Neural progenitor cell (in vitro differentiated cells): Measurements from ENCODE around the gene RECK. TPM values are rescaled to one million over a fixed set of nuclear protein-coding genes. Genes with fewer than 3 reads are reported as not detected.
A peak's percentile ranks its signal among the peaks of the same experiment; 100 is the strongest.

Experiments
- DNase-seq: peaks from one replicate; pipeline ENCODE4 v3.0.0-alpha.2; 2016; ENCODE audit warnings: low spot score
- H2AFZ ChIP-seq: fragments of 200-600 bp; sonication (generic); replicated peaks from 2 replicates; pipeline ENCODE4 v1.6.1; 2016; ENCODE audit warnings: antibody characterized with exemption
- H3F3A ChIP-seq: fragments of 200-600 bp; sonication (generic); 2 replicates; pipeline ENCODE4 v1.6.1; 2016; ENCODE audit warnings: antibody characterized with exemption, low read depth
- H3K27ac ChIP-seq: fragments of 200-600 bp; sonication (generic); 2 replicates; pipeline ENCODE4 v1.5.1; 2016; ENCODE audit warnings: mild to moderate bottlenecking
- H3K27me3 ChIP-seq: fragments of 200-600 bp; sonication (generic); 2 replicates; pipeline ENCODE4 v1.6.1; 2016; ENCODE audit warnings: mild to moderate bottlenecking, moderate library complexity
- H3K36me3 ChIP-seq: fragments of 200-600 bp; sonication (generic); 2 replicates; pipeline ENCODE4 v1.5.1; 2016
- H3K4me1 ChIP-seq: fragments of 200-600 bp; sonication (generic); 2 replicates; pipeline ENCODE4 v1.6.1; 2016; ENCODE audit warnings: mixed run types
- H3K4me2 ChIP-seq: fragments of 200-600 bp; sonication (generic); 2 replicates; pipeline ENCODE4 v1.6.1; 2016
- H3K4me3 ChIP-seq: fragments of 200-600 bp; sonication (generic); 2 replicates; pipeline ENCODE4 v1.5.1; 2016
- H3K79me2 ChIP-seq: fragments of 200-600 bp; sonication (generic); 2 replicates; pipeline ENCODE4 v1.6.1; 2016; ENCODE audit warnings: low read depth
- H3K9ac ChIP-seq: fragments of 200-600 bp; sonication (generic); 2 replicates; pipeline ENCODE4 v1.6.1; 2016
- H3K9me3 ChIP-seq: fragments of 200-600 bp; sonication (generic); 2 replicates; pipeline ENCODE4 v1.5.1; 2016; ENCODE audit warnings: low read depth
- H4K20me1 ChIP-seq: fragments of 200-600 bp; sonication (generic); 2 replicates; pipeline ENCODE4 v1.6.1; 2016; ENCODE audit warnings: low read depth
- H3K27ac Mint-ChIP-seq: 3 replicates; pipeline ENCODE4 v1.8.0; 2021; ENCODE audit warnings: mixed read lengths
- H3K27me3 Mint-ChIP-seq: 2 replicates; pipeline ENCODE4 v1.8.0; 2022; ENCODE audit warnings: low read depth, mild to moderate bottlenecking, inconsistent platforms, moderate library complexity, mixed read lengths; ENCODE audit not compliant: insufficient read depth
- H3K36me3 Mint-ChIP-seq: 3 replicates; pipeline ENCODE4 v1.8.0; 2021; ENCODE audit warnings: mixed read lengths
- H3K4me1 Mint-ChIP-seq: 3 replicates; pipeline ENCODE4 v1.8.0; 2021; ENCODE audit warnings: mixed read lengths
- H3K4me3 Mint-ChIP-seq: 3 replicates; pipeline ENCODE4 v1.8.0; 2021; ENCODE audit warnings: mild to moderate bottlenecking, moderate library complexity, mixed read lengths
- H3K9me3 Mint-ChIP-seq: 3 replicates; pipeline ENCODE4 v1.8.0; 2020; ENCODE audit warnings: mixed read lengths
- EZH2 ChIP-seq: fragments of 200-600 bp; sonication (generic); IDR thresholded peaks from 2 replicates; pipeline ENCODE4 v1.6.1; 2017; ENCODE audit warnings: antibody characterized with exemption, mild to moderate bottlenecking, moderate library complexity
- EZH2phosphoT487 ChIP-seq: fragments of 200-600 bp; sonication (generic); IDR thresholded peaks from 2 replicates; pipeline ENCODE4 v1.6.1; 2017; ENCODE audit warnings: antibody characterized with exemption
- total RNA-seq: library from RNA; depleted of rRNA; stranded (reverse); fragments of >200 nt; gene quantifications from 2 replicates; pipeline ENCODE4 v1.2.3, GENCODE V29; 2015; ENCODE audit warnings: low replicate concordance
- TF ChIP-seq, protein P1 (sequence below): fragments of 200-600 bp; sonication (generic); IDR thresholded peaks from 2 replicates; pipeline ENCODE4 v1.5.1; 2017; ENCODE audit warnings: antibody characterized with exemption, mild to moderate bottlenecking

The RECK gene
- total RNA-seq, 1 donor from 2014 or later, result 11.0 TPM

- no peaks in the 10 kb centered on the region for H3K27me3 ChIP-seq
- H2AFZ ChIP-seq, result no peak overlapping the region
- Mint-ChIP-seq H3K9me3 (peaks cover 12% of the 10 kb centered on the region), H3K36me3 (peaks cover 7% of the 10 kb centered on the region), H3K4me1 (peaks cover 35% of the 10 kb centered on the region), H3K27ac (peak overlapping the region; percentile 57), H3K27me3 (peaks cover 13% of the 10 kb centered on the region), H3K4me3 (no peak overlapping the region)
- H4K20me1 ChIP-seq, result no peaks in the 10 kb centered on the region
- H3K9me3 ChIP-seq, result no peaks in the 10 kb centered on the region
- H3K4me1 ChIP-seq, result peaks cover 20% of the 10 kb centered on the region
- H3K9ac ChIP-seq, result no peak overlapping the region
- TF ChIP-seq EZH2, result no peak
- TF ChIP-seq, protein P1, sequence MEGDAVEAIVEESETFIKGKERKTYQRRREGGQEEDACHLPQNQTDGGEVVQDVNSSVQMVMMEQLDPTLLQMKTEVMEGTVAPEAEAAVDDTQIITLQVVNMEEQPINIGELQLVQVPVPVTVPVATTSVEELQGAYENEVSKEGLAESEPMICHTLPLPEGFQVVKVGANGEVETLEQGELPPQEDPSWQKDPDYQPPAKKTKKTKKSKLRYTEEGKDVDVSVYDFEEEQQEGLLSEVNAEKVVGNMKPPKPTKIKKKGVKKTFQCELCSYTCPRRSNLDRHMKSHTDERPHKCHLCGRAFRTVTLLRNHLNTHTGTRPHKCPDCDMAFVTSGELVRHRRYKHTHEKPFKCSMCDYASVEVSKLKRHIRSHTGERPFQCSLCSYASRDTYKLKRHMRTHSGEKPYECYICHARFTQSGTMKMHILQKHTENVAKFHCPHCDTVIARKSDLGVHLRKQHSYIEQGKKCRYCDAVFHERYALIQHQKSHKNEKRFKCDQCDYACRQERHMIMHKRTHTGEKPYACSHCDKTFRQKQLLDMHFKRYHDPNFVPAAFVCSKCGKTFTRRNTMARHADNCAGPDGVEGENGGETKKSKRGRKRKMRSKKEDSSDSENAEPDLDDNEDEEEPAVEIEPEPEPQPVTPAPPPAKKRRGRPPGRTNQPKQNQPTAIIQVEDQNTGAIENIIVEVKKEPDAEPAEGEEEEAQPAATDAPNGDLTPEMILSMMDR, result no peak
- TF ChIP-seq EZH2phosphoT487, result no peak
- peaks cover 30% of the 10 kb centered on the region for H3F3A ChIP-seq
- H3K79me2 ChIP-seq, result no peaks in the 10 kb centered on the region
- no peak overlapping the region for H3K4me2 ChIP-seq
- no peak overlapping the region for H3K4me3 ChIP-seq
- no peaks in the 10 kb centered on the region for H3K36me3 ChIP-seq
- H3K27ac ChIP-seq, result no peak overlapping the region
- no peak for DNase-seq
These were observed 125.6 kb downstream of the RECK start for GRCh38 chr9:36162211-36162738.

DNA sequence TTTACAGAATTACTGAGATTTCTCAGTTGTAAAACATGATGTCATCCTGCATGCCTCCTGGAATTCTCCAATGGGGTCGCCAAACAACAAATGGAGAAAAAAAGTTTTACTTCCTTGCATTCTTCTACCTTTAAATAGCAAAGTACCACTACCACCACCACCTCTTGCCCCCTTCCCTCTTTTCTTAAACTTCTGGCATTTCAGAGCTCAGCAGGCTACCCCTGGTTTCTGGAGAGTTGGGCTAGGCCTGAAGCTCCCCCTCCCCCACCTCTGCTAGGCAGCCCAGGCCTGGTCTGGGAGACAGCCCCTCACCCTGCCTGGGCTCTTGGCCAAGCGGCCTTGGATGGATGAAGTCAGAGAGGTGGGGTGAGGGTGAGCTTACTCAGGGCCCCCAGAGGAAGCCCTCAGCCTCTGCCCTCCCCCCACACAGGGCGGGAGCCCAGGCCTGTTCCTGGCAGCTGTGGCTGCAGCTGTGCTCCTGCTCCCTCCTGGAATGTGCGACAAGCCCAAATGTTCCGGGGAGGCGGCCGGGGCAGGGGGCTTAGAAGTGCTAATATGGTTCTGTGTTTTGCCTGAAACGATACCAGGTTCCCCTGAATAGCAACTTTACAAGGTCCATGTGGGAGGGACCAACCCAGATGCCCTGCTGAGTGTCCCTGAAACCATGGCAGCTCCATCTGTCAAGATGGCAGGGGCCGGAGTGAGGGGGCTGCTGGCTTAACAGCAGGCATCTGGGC is 126.5 kb downstream of the RECK start:
- peaks cover 17% of the 10 kb centered on the region for H3K27me3 Mint-ChIP-seq
- no peaks in the 10 kb centered on the region for H3K79me2 ChIP-seq
- peak; percentile 76 for DNase-seq
- H3F3A ChIP-seq, result peaks cover 30% of the 10 kb centered on the region
- peaks cover 35% of the 10 kb centered on the region for H3K4me1 Mint-ChIP-seq
- no peaks in the 10 kb centered on the region for H4K20me1 ChIP-seq
- H3K36me3 Mint-ChIP-seq, result peaks cover 6% of the 10 kb centered on the region
- peak overlapping the region; percentile 100 for H3K27ac Mint-ChIP-seq
- peak overlapping the region; percentile 21 for H3K4me2 ChIP-seq
- H3K4me3 Mint-ChIP-seq, result peak overlapping the region; percentile 63
- peak overlapping the region; percentile 34 for H3K27ac ChIP-seq
- no peak overlapping the region for H3K4me3 ChIP-seq
- H3K9ac ChIP-seq, result no peak overlapping the region
- H3K27me3 ChIP-seq, result no peaks in the 10 kb centered on the region
- peaks cover 20% of the 10 kb centered on the region for H3K4me1 ChIP-seq
- TF ChIP-seq, protein P1, result no peak
- TF ChIP-seq EZH2phosphoT487, result no peak
- TF ChIP-seq EZH2, result no peak
- H3K9me3 ChIP-seq, result no peaks in the 10 kb centered on the region
- no peaks in the 10 kb centered on the region for H3K36me3 ChIP-seq
- peaks cover 3% of the 10 kb centered on the region for H3K9me3 Mint-ChIP-seq
- peak overlapping the region; percentile 45 for H2AFZ ChIP-seq

DNA sequence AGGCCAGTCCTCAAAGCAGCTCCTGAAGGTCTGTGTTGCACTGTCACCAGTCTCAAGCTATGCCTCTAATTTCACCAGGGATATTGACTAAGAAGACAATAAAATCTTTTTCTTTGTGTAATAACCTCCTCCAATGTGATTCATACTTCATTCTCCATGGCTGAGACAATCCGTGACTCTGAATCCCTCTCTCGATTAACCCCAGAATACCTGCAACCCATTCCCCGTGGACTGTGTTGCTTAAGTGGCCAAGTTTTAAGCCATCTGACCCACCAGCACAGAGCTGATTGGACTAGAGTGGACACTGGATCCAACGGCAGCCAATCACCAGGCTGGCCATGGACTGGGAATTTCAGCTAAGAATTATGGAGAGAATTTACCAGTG is 127.1 kb downstream of the RECK start:
- H3F3A ChIP-seq, result peaks cover 30% of the 10 kb centered on the region
- H3K9me3 ChIP-seq, result no peaks in the 10 kb centered on the region
- H3K27me3 ChIP-seq, result no peaks in the 10 kb centered on the region
- Mint-ChIP-seq H3K4me1 (peaks cover 35% of the 10 kb centered on the region), H3K36me3 (peaks cover 3% of the 10 kb centered on the region), H3K9me3 (no peaks in the 10 kb centered on the region), H3K27ac (peak overlapping the region; percentile 93), H3K4me3 (peak overlapping the region; percentile 63), H3K27me3 (peaks cover 17% of the 10 kb centered on the region)
- TF ChIP-seq EZH2phosphoT487, result no peak
- TF ChIP-seq EZH2, result no peak
- TF ChIP-seq, protein P1, result no peak
- no peak overlapping the region for H3K4me3 ChIP-seq
- DNase-seq, result no peak
- H2AFZ ChIP-seq, result no peak overlapping the region
- H3K4me2 ChIP-seq, result no peak overlapping the region
- peak overlapping the region; percentile 34 for H3K27ac ChIP-seq
- no peaks in the 10 kb centered on the region for H3K79me2 ChIP-seq
- H3K4me1 ChIP-seq, result peaks cover 20% of the 10 kb centered on the region
- H3K36me3 ChIP-seq, result no peaks in the 10 kb centered on the region
- no peaks in the 10 kb centered on the region for H4K20me1 ChIP-seq
- no peak overlapping the region for H3K9ac ChIP-seq
